Osteocyte (in vitro differentiated cells): ENCODE data around the gene PAN3. TPM values are rescaled to one million over a fixed set of nuclear protein-coding genes. Genes with fewer than 3 reads are reported as not detected.

ENCODE experiments used
- DNase-seq: peaks from one replicate; pipeline ENCODE4 v3.0.0; 2021; ENCODE audit warnings: mixed read lengths; ENCODE audit not compliant: unreplicated experiment; ENCODE audit errors: extremely low spot score
- H3K27ac Mint-ChIP-seq: one replicate; pipeline ENCODE4 v1.8.0; 2021; ENCODE audit warnings: mild to moderate bottlenecking, mixed read lengths; ENCODE audit not compliant: unreplicated experiment
- H3K27me3 Mint-ChIP-seq: one replicate; pipeline ENCODE4 v1.8.0; 2021; ENCODE audit warnings: mixed read lengths; ENCODE audit not compliant: unreplicated experiment
- H3K36me3 Mint-ChIP-seq: one replicate; pipeline ENCODE4 v1.8.0; 2021; ENCODE audit warnings: mixed read lengths; ENCODE audit not compliant: unreplicated experiment
- H3K4me1 Mint-ChIP-seq: one replicate; pipeline ENCODE4 v1.8.0; 2021; ENCODE audit warnings: mixed read lengths; ENCODE audit not compliant: unreplicated experiment
- H3K4me3 Mint-ChIP-seq: one replicate; pipeline ENCODE4 v1.8.0; 2021; ENCODE audit warnings: mild to moderate bottlenecking, moderate library complexity, mixed read lengths; ENCODE audit not compliant: unreplicated experiment
- H3K9me3 Mint-ChIP-seq: one replicate; pipeline ENCODE4 v1.8.0; 2021; ENCODE audit warnings: mixed read lengths; ENCODE audit not compliant: unreplicated experiment
- total RNA-seq: library from RNA; stranded (reverse); gene quantifications from 2 replicates; pipeline ENCODE4 v1.2.1, GENCODE V29; 2021
- TF ChIP-seq, protein P1 (sequence below): fragments of 200-600 bp; sonication (generic); IDR thresholded peaks from 2 replicates; pipeline ENCODE4 v1.5.0; 2021; ENCODE audit warnings: antibody characterized with exemption, mild to moderate bottlenecking, moderate library complexity

PAN3 gene
- total RNA-seq, 1 donor from 2014 or later = 32.7 TPM

- Mint-ChIP-seq H3K9me3 (no peaks in the 10 kb centered on the region), H3K4me3 (no peak overlapping the region), H3K27ac (no peak overlapping the region), H3K27me3 (no peaks in the 10 kb centered on the region), H3K36me3 (peaks cover 19% of the 10 kb centered on the region), H3K4me1 (peaks cover 15% of the 10 kb centered on the region)
- DNase-seq = no peak
- TF ChIP-seq, protein P1, sequence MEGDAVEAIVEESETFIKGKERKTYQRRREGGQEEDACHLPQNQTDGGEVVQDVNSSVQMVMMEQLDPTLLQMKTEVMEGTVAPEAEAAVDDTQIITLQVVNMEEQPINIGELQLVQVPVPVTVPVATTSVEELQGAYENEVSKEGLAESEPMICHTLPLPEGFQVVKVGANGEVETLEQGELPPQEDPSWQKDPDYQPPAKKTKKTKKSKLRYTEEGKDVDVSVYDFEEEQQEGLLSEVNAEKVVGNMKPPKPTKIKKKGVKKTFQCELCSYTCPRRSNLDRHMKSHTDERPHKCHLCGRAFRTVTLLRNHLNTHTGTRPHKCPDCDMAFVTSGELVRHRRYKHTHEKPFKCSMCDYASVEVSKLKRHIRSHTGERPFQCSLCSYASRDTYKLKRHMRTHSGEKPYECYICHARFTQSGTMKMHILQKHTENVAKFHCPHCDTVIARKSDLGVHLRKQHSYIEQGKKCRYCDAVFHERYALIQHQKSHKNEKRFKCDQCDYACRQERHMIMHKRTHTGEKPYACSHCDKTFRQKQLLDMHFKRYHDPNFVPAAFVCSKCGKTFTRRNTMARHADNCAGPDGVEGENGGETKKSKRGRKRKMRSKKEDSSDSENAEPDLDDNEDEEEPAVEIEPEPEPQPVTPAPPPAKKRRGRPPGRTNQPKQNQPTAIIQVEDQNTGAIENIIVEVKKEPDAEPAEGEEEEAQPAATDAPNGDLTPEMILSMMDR = no peak
These were observed 161.6 kb downstream of the PAN3 start for GRCh38 chr13:28299916-28300315.

DNA sequence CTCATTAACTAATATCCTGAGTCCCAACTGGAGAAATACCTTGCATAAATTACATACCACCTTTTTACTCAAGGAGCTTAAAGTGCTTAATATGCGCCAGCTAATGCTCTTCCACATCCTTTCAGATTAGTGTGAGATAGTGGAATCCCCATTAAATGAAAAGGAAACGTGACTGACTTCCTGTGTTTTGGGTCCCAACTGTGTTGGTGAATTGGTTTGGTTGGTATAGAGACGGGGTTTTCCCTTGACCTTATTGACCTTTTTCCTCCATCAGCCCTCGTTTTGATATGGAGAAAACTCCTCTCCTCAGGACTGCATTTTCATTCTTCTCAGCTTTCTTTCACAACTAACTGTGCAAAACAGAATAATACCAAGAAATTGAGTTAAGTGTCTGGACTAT is 163.5 kb downstream of the PAN3 start:
- no peak overlapping the region for H3K4me3 Mint-ChIP-seq
- no peaks in the 10 kb centered on the region for H3K9me3 Mint-ChIP-seq
- DNase-seq = no peak
- H3K27ac Mint-ChIP-seq = no peak overlapping the region
- peaks cover 6% of the 10 kb centered on the region for H3K36me3 Mint-ChIP-seq
- TF ChIP-seq, protein P1 = no peak
- H3K27me3 Mint-ChIP-seq = no peaks in the 10 kb centered on the region
- H3K4me1 Mint-ChIP-seq = peaks cover 8% of the 10 kb centered on the region

DNA sequence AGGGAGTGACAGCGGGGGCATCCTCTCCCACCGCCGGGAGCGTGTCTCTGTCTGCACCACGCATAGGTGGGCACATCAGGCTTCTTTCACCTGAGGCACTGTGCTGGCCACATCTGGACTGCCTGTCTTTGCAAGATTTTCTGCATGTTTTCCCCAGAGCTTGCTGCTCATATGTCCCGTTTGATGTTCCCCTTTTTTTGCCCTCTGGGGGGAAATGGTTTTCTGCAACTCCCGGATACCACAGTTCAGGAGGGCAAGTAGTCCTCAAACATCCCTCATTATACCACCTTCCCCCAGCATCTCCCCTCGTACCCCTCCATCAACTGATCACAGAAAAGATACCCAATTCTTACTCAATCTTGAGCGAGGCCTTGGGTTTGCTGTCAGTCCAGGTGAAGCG is 168.0 kb downstream of the PAN3 start:
- H3K4me3 Mint-ChIP-seq = no peak overlapping the region
- H3K9me3 Mint-ChIP-seq = no peaks in the 10 kb centered on the region
- no peaks in the 10 kb centered on the region for H3K36me3 Mint-ChIP-seq
- DNase-seq = no peak
- no peaks in the 10 kb centered on the region for H3K27me3 Mint-ChIP-seq
- no peaks in the 10 kb centered on the region for H3K4me1 Mint-ChIP-seq
- no peak overlapping the region for H3K27ac Mint-ChIP-seq
- TF ChIP-seq, protein P1 = no peak

DNA sequence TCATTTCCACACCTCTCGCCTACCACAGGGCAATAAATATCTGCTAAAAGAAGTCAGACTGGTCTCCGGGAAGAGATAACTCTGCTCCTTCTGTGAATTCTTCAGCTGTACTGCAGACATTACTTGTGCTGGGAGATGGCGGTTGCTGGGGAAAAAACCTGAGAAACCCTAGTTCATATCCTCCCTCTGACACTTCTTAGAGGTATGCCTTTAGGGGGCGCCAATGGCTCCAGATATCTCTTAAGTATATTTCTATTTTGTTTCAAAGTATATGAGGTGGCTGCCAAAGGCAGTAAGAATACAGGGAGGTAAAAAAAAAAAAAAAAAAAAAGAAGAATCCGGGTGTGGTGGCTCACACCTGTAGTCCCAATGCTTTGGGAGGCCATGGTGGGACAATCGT is 175.2 kb downstream of the PAN3 start:
- Mint-ChIP-seq H3K4me1 (peaks cover 5% of the 10 kb centered on the region), H3K4me3 (no peak overlapping the region), H3K36me3 (no peaks in the 10 kb centered on the region), H3K27ac (no peak overlapping the region), H3K27me3 (no peaks in the 10 kb centered on the region), H3K9me3 (no peaks in the 10 kb centered on the region)
- TF ChIP-seq, protein P1 = peak; percentile 30
- no peak for DNase-seq

DNA sequence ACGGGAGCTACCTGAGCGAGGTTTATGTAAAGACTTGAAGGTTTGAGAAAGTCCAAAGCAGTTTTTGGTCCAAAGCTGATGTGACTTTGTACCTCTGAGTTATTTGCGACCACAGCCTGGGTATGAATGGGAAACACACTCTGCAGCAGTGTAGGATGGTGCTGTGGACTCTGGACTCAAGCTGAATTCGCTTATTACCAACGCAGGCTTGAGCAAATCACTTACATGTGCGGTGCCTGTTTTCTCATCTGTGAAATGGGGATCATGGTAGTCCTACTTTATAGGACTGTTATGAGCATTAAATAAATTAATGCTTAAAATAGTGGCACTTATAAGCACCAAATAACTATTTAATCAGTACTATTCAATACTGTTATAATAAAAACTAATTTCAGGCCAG is 176.5 kb downstream of the PAN3 start:
- Mint-ChIP-seq H3K4me1 (peaks cover 5% of the 10 kb centered on the region), H3K4me3 (no peak overlapping the region), H3K27ac (no peak overlapping the region), H3K27me3 (no peaks in the 10 kb centered on the region), H3K9me3 (no peaks in the 10 kb centered on the region), H3K36me3 (no peaks in the 10 kb centered on the region)
- no peak for DNase-seq
- TF ChIP-seq, protein P1 = no peak
